GM19099 (cell line): ENCODE measurements around the gene CLEC16A.

ENCODE experiments used
- POLR2A ChIP-seq: IDR thresholded peaks from 3 replicates; pipeline ENCODE4 v1.6.1; 2011; ENCODE audit warnings: low read depth; ENCODE audit not compliant: insufficient read length; ENCODE audit errors: extremely low read depth

The CLEC16A gene

DNA sequence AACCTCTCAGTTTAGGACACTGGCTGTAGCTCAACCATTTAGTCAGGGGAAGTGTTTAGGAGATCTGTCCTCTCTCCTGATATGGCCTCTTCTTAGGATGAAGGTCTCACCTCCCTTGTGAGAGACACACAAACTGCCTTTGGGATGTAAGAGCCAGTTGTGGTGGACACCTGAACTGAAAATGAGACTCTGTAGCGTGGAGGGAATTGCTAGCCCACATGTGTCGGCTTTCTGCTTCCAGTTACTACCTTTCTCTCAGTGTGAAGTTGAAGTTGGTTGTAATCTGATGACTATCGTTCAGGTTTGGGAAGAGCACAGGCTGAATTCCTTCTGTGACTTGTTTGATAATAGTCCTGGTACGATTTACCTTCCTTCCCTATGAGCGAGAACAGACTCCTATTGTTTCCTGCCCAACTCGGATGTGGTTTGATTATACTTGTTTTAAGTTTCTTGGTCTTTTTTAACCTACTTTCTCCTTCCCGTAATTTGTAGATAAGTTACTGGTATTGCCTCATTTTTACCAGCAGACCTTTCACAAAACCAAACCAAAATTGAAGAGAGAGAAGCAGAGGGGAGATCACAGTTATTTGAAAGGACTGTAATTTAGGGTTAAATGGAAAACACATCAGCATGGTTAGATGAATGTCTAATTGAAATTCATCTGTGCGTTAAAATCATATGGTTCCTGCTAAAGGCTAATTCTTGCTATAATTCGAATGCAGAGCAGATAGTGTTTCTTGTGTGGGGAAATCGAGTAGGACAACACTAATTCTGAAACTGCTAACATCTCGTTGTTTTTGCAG is 43.2 kb downstream of the CLEC16A start:
- no peak for TF ChIP-seq POLR2A

DNA sequence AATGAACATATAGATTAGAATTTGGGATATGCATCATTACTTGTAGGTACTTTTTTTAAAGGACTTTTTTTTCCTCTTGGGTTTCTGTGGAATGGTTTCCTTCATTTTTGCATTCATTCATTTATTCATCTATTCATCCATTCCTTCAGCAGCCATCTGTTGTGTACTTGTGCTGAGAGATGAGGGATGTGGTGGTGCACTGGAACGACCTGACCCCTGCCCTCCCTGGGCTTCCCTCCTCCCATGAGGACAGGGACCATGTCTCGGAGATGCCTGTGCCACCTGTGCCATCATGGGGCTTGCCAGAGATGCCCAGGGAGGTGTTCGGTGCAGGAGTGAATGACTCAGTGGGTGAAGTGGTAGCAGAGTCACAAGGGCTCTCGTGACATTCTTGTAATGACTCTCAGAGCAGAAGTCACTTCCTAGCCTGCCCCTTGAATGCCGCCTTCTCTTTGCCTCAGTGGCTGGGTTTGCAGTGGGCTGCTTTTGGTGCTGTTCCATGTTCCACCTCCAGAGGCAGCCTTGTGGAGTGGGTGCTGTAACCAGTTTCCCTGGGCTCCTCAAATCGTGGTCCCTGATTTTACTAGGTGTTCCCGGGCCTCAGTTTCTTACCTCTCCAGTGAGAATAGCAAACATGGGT is 43.9 kb downstream of the CLEC16A start:
- TF ChIP-seq POLR2A, result no peak

DNA sequence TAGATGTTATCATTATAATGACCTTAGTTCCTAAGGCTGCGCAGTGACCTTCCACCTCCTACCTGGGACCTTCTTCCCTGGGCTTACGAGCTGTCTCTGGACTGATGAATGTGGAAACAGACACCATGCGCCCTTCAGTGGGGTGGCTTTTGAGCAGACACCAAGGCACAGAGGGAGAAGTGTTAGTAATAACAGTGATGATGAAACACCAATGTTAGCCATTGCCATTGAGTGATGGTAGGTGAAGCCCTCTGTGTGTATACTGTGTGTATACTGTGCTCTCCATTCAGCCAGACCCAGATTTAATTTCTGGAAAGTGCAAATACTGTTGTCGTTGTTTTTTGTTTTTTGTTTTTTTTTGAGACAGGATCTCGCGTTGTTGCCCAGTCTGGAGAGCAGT is 44.5 kb downstream of the CLEC16A start:
- no peak for TF ChIP-seq POLR2A

DNA sequence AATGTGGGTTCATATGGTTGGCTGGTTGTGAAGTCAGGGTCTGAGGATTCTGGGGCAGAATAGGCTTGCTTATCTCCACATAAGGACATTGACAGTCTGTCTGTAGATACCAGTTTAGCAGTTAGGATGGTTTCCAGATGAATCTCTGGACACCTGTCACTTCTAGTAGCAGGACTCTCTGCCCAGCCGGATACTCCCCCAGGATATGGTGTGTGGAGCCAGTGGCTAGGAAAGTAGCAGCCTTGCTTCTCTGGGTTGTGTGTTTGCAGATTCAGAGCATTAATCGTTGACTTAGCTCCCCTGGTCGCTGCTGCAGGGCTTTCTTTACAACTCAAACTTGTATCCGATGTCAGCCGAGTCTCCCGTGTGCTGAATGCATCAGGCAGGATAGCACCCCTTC is 45.2 kb downstream of the CLEC16A start:
- TF ChIP-seq POLR2A, result no peak

DNA sequence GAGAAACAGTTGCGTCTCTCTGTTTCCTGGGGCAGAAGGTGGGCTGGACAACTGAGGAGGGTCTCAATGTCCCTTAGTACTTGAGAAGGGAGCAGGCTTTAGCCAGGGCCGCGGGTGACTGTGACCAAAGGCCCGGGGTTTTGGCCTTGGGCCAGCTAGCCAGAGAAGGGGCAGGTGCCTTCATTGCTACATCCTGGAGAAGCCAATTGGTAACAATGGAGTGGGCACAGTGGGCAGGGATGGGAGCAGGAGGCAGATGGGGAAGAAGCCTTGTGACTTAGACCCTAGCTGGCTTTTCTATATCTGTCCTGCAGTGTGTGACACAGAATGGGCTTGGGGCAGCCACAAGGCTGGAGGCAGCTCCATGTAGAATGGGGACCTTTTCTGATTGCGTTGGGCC is 46.0 kb downstream of the CLEC16A start:
- no peak for TF ChIP-seq POLR2A

DNA sequence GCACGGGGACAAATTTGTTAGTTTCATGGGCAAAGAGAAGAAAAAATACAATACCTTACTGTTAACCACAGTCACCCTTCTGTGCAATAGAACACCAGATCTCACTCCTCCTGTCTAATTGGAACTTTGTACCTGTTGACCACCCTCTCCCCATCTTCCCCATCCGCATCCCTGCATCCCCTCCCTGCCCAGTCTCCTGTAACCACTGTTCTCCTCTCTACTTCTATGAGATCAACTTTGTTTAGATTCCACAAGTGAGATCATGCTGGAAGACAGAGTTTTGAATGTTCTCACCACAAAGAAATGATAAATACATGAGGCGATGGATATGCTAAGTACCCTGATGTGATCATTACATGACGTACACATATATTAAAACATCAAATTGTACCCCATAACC is 47.7 kb downstream of the CLEC16A start:
- no peak for TF ChIP-seq POLR2A

DNA sequence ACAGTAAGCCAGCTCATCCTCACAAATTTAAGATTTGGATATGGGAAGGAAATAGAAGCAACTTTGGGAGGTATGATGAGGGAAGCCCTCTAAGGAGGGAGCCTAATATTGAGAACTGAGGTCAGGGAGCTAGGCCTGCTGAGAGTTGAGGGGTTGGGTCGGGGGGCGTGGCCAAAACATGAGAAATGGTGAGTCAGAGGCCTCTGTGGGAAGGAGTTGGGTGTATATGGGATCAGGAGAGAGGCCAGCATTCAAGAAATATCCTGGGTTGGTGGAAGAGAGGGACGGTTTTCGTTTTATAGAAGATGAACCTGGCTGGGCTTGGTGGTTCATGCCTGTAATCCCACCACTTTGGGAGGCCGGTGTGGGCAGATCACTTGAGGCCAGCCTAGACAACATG is 48.4 kb downstream of the CLEC16A start:
- TF ChIP-seq POLR2A, result no peak

DNA sequence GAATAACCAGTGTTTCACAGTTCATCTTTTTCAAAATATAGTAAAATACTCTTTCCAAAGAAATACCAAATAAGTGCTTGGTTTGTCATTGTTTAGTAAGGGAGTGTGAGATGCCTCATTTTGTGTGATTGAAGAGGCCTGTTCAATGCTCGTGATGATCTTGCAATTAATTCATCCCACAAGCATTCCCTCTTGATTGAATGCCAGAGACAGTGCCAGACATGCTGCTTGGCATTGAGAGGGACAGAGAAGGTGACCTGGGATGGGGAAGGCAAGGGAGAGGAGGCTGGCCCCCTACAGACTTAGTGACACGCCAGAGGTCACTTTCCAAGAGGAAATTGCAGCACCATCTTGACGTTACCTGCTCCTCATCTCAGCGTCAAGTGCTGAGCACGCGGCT is 49.3 kb downstream of the CLEC16A start:
- no peak for TF ChIP-seq POLR2A

DNA sequence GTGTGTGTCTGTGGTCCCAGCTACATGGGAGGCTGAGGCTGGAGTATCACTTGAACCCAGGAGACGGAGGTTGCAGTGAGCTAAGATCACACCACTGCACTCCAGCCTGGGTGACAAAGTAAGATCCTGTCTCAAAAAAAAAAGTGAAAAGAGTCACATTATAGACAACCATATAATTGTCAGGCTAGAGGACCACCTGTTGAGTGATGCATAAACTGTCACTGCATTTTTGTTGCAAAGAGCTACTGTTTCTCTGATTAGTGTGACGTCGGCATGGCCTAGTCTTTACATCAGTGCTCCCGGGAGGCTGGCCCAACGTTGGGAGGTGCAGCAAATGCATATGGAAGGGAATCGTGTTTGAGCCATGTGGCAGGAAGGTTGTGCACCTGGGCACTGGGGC is 50.2 kb downstream of the CLEC16A start:
- no peak for TF ChIP-seq POLR2A

DNA sequence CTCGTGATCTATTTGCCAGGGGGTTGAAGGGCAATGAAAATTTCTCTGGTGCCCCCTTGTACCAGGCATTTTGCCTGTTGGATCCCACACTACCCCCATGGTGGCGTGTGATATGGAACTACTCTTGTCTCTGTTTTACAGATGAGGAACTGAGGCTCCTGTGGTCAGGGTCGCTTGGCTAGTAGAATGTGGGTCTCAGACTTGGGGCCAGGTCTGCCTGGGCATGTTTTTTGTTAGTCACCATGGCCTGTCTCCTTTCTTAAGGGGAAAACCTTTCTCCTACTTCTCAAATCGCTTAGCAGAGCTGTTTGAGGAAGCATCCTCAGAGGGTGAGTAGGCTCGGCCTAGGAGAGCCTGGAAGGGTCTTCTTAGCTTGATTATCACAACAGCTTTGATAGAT is 51.2 kb downstream of the CLEC16A start:
- no peak for TF ChIP-seq POLR2A

DNA sequence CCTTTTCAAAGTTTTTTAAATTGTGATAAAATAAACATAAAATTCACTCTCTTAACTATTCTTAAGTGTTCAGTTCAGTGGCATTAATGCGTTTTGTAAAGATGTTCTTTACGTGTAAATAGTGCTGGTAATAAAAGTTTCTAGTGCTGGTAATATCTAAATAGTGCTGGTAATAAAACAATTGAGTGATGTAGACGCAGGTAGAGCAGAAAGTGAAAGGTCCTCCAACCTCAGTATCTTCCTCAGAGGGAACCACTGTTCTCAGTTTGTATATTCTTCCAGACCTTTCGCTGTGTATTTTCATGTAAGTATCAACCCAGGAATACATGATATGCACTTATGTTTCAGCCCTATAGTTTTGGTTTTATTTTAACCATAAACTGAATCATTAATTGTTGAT is 53.1 kb downstream of the CLEC16A start:
- no peak for TF ChIP-seq POLR2A

DNA sequence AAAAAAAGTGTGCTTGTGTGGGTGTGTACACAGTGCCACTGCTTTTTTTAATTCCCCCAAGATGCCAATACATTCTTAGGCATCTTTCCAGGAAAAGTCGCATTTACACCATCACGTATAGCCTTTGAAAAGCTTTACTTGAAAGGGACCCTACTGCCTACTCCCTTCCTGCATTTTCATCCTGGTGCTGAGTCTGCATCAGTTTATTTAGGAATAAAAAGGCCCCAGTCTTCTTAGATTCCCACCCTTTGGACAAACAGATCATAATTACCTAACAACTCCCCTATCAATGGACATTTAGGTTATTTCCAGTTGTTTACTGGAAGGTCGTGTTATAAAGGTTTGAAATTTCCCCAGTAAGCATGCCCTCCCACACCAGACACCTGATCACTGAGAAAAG is 54.9 kb downstream of the CLEC16A start:
- no peak for TF ChIP-seq POLR2A

DNA sequence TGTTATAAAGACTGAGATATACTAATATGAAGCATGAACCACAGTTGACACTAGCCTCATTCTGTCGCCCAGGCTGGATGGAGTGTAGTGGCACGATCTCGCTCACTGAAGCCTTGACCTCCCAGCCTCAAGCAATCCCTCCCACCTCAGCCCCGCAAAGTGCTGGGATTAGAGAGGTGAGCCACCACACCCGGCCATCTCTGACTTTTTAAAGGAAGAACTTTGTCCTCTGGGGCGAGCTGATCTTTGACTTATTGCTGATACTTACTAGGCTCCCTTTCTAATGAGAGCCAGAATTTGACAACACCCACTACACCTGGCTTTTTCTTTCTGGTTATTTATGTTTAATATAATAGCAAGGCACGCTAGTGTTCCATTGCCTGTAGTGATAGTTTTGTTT is 57.2 kb downstream of the CLEC16A start:
- no peak for TF ChIP-seq POLR2A

DNA sequence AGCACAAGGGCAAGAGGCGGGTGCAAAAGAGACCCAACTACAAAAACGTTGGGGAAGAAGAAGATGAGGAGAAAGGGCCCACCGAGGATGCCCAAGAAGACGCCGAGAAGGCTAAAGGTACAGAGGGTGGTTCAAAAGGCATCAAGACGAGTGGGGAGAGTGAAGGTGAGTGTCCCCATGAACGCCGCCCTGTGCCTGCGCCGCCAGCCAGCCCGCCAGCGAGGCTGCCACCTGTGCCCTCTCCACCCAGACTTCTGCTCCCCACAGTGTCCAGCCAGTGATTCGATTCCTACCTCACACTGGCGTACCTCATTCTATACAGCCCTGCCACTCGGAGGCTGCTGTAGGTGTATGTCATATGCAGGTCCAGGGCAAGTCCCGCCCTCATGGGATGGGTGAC is 58.8 kb downstream of the CLEC16A start:
- TF ChIP-seq POLR2A, result no peak

DNA sequence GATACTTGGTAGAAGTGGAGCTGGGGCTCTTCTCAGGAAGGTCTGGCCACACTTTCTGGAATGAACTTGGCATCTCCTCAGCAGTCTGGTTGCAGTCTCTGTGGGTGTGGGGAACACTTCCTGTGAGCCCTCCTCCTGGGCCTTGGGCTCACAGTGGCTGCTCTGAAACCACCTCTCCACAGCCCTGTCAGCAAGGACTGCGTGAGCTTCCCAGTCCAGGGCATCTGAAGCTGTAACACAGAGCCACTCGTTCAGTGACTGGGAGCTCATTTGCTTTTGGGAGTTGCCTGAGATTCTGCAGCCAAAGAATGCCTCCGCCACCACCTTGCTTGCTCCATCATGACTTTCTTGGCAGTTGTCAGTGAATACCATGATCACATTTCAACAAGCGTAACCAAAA is 60.0 kb downstream of the CLEC16A start:
- no peak for TF ChIP-seq POLR2A

DNA sequence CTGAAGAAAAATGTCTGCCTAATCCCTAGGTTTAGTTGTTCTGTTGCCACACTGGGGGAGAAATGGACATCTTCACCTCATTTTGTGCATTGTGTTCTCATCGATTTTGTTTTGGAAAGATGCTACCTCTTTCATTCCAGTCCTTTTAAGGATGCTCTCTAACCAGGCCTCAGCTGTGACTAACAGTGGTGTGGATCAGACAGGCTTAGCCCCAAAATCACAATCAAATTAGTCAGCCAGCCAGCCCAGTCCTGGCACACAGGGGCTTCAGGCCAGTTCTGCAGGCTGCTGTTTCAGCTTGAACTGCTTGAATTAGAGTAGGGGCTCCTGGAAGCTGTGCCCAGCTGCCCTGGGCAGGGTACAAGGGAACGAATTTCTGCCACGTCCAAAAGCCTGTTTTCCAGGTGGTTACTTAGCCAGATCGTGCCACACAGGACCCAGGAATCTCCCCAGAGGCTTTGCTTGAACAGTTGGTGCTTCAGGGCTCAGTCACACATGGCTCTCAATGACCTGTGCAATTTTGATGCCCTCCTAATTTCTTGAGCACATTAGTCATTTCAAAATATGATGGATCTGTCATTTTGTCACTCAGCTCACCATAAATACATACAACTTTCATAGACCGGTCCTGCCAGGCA is 60.7 kb downstream of the CLEC16A start:
- no peak for TF ChIP-seq POLR2A
